Body of pancreas (tissue), 4 donors: Measurements from ENCODE around the gene TXNDC15.

Experiments
- POLR2A ChIP-seq, 3 donors: fragments of 450-650 bp; IDR thresholded peaks; one replicate each; pipeline ENCODE4 v1.6.1; 2016; ENCODE audit warnings: antibody characterized with exemption in 3 of 3, mild to moderate bottlenecking in 2 of 3
- TF ChIP-seq, protein P1 (sequence below), 7 experiments: fragments of 450-650 bp in 4 of 7; fragments of 200-600 bp in 3 of 7; sonication (generic) in 3 of 7; IDR thresholded peaks; one replicate each; pipeline ENCODE4 v1.5.1; 2016 to 2019; ENCODE audit warnings: antibody characterized with exemption in 7 of 7

DNA sequence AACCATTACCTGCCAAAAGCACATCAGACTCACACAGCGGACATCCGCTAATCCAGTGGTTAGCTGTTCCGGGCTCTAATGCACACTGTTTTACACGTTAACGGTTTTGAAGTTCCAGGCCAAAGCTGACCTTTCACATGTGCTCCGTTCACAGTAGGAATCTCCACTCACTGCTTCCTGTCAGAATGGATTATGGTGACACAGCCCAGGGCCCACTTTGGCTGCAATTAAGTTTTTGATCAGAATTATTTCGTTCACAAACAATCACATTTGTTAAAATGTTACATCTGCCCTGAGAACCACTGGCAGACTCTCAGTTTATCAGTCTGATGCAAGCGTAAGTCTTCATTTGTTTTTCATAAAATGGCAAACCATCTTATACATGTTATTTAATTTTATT, 63.4 kb downstream of the TXNDC15 start:
- TF ChIP-seq POLR2A (IDR thresholded peaks at IDR 0.05): no peak
- TF ChIP-seq, protein P1, sequence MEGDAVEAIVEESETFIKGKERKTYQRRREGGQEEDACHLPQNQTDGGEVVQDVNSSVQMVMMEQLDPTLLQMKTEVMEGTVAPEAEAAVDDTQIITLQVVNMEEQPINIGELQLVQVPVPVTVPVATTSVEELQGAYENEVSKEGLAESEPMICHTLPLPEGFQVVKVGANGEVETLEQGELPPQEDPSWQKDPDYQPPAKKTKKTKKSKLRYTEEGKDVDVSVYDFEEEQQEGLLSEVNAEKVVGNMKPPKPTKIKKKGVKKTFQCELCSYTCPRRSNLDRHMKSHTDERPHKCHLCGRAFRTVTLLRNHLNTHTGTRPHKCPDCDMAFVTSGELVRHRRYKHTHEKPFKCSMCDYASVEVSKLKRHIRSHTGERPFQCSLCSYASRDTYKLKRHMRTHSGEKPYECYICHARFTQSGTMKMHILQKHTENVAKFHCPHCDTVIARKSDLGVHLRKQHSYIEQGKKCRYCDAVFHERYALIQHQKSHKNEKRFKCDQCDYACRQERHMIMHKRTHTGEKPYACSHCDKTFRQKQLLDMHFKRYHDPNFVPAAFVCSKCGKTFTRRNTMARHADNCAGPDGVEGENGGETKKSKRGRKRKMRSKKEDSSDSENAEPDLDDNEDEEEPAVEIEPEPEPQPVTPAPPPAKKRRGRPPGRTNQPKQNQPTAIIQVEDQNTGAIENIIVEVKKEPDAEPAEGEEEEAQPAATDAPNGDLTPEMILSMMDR (IDR thresholded peaks at IDR 0.05): no peak
